CD4-positive, alpha-beta T cell treated with Interleukin-6 for 4 hours (primary cell): ENCODE results near the gene CTBP2.

ENCODE experiments used
- DNase-seq: peaks from one replicate; pipeline ENCODE4 v3.0.0-alpha.2; 2020; ENCODE audit warnings: mixed read lengths

The CTBP2 gene

DNA sequence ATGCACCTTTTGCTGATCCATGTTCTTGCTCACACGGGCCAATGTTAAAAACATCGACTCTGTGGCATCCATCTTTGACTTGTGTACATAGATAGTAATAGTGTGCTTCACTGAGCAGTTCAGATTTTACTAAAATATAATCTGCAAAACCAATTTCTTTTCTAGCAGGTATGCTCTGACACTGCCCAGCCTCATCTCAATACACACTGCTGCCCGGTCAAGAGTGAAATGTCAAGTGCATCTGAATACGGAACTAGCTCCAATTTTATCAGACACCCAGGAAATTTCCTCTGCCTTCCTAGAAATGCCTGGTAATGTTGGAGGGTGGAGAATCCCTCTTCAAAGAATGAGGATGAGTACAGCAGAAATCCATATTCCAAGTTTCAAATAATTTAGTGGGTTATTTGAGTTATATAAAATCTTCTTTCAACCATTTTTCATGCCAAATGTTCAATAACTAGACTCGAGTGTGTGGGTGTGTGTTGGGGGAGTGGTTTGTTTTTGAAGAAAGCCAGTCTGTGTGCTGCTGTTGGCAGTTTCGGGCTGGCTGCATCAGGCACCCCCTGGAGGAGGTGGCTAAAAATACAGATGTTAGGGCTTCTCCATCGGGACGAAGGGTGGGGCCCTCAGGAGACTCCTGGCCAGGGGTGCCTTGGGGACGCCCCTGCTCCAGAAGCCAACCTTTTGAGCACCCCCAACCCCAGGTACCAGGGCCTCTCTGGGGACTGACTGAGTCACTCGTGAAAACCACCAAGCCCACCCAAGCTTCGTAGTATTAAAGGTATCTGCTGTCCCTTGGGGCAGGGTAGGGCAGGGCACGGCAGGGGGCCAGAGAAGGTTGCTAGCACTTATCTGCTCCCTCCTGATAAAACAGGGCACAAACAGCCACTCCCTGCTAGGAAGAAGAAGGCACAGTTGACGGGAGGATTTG is 15.4 kb downstream of the CTBP2 start:
- DNase-seq: no peak

DNA sequence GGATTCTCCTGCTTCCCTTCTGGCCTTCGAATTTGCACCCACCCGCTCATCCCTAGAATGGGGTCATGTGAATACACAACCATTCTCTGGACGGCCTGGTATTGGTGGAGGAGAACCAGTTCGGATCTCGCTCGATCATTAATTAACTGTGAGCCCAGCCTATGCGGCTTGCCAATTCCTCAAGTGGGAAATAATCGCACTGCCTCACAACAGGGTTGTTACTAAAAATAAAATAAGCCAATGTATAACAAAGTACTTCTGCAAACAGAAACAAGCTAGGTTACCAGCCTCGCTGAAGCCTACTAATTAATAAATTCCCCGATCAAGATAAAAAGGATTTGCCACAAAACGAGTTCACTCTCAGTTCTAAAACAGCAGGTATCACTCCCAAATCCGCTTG is 16.2 kb downstream of the CTBP2 start:
- DNase-seq: no peak

DNA sequence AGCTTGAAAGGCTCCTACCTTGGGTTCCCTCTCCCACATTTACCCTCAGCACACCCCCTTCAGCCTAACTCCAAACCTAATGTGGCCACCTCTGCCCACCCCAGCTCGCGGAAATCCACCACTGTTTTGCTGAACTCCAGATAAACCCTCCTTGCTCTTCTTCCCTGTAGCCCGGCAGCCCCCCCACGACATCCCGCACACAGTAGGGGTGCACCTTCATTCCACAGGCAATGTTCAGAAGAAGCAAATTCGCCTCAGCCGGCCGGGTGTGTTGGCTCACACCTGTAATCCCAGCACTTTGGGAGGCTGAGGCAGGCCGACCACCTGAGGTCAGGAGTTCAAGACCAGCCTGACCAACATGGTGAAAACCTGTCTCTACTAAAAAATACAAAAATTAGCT is 17.4 kb downstream of the CTBP2 start:
- no peak for DNase-seq

DNA sequence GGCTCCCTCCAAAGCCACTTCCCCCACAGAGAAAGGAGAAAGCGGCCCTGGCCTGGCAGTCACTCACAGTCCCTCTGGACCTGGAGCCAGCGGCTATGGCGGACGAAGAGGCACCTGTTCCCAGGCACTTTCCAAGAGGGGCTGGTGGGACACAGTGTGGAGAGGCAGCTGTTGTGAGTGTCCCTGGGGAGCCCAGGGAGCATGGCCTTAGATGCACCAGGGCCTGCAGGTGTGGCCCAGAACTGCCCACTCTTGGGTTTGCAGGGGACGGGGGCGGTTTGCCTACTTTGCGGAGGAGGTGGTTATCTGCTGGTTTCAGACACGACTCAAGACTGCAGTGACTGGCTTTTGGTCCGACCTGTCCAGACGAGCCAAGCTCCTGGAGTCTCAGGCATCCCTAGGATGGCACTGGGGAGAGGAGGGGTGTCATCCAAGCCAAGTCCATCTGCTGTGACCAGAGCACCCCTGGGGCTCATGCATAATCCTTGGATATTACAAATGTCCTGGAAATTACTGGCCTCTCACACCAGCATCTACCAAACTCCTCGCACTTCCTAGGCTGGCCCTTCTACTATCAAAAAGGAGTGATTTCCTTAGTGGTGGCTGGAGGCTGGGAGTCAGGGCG is 18.4 kb downstream of the CTBP2 start:
- DNase-seq: no peak

DNA sequence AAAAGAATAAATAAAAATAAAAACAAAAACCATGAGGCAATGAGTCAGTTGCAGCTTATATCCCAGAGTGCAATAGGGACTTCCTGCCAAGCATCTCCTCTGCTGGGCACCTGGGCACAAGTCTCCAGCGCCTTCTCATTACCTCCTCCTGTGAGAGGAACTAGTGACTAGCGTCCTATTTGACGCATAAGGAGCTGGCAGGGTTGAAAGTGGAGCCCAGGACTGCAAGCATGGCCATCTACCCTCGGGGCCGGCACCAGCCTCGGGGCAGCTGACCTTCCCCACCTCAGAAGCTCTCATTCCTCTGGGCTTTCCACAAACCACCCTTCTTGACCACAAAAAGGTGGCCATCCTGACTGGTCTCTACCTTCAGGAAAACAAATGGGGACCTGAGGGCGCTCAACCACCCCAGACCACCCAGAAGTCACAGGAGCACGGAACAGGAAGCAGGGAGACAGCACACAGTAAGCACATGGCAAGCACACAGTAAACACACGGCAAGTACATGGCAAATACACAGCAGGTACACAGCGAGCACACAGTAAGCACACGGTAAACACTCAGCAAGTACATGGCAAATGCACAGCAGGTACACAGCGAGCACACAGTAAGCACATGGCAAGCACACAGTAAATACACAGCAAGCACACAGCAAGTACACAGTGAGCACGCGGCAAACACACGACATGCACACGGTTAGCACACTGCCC is 19.1 kb downstream of the CTBP2 start:
- no peak for DNase-seq

DNA sequence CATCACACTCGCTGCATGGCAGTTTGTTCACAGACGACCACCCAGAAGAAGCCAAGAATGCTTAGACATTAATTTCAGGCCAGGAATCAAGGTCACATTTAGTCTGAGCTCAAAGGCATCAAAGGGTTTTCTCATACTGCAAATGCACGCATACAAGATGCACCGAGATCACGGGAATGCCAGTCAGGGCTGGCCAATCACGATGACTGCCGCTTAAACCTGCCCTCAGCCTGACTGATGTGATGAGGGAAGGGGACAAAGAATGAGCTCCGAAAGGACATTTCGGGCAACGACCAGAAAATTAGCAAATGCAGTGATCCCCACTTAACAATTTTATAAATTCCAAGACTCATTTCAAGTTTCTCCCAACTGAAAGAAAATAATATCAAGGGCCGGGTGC is 20.2 kb downstream of the CTBP2 start:
- DNase-seq: no peak

DNA sequence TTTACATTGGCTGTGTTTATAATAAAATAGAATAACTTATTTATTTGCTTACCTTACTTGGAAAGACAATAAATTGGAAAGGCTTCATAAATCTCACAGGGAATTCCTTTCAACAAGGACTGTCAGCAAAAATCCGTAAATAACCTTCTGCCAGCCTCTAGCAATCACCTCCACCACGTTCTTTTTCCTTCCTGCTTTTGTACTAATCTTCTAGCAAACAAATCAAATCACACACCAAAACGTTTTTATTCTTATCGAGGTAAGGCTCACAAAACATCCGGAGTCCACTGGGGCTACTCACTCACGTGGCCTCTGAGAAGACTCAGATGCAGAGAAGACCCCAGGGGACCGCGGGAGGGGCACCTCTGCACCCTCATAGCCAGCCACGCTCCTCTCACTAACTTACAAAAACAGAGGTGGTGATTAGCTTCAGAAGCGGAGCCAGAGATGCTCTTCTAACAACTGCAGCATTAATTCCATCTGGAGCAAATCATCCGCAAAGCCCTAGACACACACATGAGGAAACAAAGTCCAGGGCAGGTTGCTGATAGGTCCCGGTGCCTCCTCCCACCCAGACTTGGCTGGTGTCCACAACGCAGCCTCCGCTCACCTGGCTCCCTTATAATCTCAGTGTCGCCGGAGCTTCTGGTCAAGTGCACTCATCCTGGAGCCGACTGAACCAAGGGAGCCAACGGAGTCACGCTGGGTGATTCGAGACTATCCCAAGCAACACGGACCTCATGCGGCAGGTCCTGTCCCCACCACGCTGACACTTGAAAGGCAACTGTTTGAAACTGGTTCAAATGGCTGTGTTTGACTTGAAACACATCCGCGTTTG is 22.5 kb downstream of the CTBP2 start:
- DNase-seq: no peak

DNA sequence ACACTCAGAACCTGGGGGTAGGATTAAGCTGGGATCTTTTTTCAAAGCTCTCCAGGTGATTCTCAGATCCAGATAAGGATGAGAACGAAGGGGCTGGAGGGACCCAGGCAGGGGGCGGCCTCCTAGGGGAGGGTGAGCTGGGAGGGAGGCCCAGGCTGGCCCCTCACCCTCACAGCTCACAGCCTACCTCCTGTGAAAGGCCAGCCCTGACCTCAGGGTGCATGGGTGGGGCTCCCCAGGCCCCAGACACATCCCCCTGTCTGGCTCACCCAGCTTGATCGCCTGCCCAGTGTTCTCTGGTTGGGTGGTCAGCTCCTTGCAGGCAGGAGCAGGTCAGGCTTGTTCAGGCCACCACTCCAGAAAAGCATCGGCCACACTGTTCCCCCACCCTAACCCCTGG is 24.3 kb downstream of the CTBP2 start:
- no peak for DNase-seq

DNA sequence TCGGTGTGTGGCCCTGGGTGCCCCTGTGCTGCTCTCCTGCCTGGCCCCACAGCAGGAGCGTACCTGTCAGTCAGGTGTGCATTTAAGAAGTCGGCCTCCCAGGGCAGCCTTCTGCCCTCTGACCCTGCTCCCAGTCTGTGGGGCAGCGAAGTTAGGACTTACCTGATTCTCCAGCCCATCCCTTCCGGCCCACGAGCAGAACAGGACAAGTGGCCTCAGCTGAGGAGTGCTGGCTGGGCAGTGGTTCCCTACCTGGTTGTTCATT is 24.7 kb downstream of the CTBP2 start:
- DNase-seq: no peak

DNA sequence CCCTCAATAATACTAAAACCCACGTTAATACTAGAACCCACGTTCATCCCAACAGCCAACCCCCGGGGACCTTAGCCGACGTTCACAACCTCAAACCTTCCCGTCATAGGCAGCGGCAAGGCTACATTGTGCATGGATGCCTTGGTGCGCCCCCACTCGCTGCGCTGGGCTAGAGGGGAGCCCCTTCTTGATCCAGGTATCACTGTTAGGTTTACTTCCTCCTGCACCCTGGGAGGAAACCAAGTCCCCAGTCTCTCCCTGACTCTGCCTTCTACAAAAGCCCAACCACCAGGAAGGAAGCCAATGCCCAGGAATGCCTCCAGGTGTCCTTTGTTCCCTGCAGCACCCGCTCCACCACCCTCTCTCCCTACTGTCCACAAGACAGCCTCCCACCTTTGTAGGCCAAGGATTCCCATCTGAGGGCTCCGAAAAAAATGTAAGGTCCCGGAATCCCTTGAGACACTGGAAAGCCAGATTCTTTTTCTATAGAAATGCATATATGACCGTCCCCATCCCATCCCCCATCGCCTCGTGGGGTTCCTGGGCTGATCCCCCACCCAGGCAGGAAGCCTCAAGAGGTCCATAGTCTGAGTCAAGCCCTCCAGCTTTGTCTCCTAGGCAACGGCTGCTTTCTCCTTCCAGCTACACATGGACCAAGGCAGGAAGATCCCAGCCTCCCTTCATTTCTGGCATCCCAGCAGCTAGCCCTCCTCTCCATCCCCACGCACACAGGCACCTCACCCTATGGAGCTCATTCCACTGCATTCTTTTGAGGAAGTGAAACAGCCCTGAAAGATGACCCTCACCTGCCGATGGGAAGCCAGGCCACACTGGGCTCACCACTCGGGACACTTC is 25.2 kb downstream of the CTBP2 start:
- DNase-seq: no peak

DNA sequence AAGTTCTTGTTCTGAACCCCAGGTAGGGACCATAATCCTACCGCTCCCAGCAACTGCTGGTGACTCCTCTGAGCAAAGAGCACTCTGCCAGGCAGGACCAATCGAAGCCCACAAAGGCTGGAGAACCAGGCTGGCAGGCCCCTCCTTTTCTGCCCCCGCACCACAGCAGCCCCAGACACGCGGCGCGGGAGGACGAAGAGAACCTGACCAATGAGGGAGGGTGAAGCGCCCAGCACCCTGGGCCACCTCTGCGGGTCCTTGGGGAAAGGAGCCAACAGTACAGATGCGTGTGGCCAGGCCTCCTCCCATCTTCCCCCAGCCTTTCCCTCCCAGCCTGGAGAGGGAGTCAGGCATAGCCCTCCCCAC is 25.9 kb downstream of the CTBP2 start:
- DNase-seq: no peak

DNA sequence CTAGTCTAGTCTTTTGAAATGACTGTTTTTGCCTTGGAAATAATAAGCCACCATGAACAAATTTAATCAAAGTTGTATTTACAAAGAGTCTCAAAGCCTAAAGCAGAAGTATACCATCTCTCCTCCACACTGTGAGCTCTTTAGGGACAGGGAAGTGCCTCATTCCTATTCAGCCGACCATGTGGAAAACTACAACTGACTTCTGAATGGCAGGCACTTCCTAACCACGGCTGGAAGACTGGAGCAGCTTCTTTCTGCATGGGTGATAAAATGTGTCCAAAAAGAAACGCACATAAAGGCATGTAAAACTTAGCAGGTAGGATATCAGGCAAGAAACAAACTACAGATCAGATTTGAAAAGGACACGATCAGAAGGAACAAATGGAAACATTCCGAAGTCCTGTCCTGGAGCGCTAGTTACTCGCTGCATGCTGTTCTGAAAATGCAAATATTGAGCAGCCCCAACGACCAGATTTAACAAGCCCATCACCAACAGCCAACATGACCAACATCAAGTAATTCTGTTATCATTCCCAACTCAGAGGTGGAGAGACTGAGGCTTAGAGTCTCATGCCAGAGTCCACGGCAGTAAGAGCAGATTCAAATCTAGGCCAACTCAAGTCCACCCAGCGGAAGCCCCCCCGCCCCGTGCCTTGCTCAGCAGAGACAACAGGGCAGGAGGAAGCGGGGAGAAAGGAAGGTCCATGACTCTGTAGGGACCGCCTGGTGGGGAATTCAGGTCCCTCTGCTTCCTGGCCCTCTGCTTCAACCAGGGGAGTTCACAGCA is 26.5 kb downstream of the CTBP2 start:
- DNase-seq: no peak

DNA sequence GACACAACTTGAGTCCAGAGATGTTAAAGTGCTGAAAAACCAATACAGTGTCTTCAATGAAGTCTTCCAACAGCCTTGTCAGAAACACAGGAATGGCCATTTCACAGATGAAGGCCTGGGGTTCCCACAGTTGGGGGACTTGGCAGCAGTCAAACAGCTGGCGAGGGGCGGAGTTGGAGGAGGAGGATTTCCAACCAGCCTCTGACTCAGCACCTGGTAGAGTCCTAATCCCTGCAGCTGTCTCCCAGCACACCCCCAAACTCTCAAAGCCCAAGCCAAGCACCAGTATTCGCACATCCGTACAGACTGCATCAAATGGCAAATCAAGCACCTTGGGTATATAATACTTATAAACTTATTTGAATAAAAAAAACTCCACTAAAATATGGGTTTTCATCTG is 28.0 kb downstream of the CTBP2 start:
- no peak for DNase-seq

DNA sequence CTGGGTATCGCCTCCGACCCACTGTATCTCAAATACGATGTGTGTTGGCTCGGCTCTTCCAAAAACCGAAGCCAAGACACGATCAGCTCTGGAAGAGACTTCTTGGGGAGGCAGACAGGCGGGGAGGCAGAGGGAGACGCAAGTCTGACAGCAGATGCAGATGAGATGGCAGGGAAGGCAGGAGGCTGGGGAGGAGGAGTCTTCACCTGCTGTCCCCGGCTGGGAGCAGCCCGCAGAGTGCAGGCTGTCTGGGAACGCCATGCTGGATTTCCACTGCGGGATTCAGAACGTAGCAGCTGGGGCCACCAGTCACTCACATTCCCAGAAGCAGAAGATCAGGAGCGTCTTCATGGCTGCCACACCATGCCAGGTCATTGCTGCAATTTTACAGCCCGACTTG is 29.4 kb downstream of the CTBP2 start:
- DNase-seq: no peak

DNA sequence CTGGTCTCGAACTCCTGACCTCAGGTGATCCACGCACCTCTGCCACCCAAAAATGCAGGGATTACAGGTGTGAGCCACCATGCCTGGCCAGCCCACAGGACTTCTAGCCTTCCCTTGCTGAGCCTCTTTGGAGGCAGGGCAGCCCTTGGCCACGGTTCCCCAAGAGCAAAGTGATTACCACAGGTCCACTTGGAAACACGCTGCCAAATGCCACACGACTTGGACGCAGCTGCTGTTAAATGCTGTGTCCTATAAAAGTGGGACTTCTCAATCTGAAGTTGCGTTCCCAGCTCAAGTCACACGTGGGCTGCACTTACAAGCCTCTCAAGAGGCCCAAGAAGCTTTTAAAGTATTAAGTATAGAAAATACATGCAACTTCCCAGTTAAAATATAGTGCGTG is 30.1 kb downstream of the CTBP2 start:
- no peak for DNase-seq

DNA sequence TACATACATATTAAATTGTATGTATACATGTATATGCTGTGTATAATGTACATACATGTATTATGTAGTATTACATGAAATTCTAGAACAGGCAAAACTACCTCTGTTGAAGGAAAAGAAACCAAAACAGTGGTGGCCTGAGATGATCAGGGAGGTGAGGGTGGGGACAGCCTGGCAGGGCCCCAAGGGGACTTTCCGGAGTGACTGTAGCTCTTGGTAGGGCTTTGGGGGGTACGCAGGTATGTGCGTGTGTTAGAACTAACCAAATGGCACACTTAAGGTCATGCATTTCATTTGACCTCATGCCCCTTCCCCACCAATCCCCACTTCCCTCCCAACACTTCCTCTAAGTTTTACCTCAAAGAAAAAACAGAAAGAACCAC is 31.3 kb downstream of the CTBP2 start:
- no peak for DNase-seq

DNA sequence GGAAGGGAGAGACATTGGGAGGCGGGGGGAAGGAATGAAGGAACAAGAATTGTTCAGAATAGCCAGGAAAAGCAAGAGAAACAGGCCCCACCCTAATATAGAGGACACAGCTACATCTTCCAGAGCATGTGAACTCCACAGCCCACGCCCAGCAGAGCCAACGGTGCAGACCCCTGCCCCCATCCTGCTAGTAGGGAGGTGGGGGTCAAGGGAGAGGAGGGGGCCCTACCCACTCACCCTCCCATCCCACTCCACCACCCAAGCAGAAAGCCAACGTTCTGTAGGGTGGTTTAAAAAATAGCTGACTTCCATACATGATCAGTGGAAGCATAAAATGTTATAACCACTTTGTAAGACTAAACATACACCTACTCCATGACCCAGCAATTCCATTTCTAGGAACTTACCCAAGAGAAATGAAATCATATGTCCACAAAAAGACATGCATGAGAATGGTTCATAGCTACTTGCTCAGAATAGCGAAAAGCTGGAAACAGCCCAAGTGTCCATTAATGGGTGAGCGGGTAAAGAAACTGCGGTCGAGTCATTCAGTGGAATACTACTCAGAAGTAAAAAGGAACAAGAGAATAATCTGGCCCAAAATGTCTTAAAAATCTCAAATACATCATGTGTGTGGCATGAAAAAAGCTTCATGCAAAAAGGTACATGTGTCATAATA is 31.8 kb downstream of the CTBP2 start:
- no peak for DNase-seq

DNA sequence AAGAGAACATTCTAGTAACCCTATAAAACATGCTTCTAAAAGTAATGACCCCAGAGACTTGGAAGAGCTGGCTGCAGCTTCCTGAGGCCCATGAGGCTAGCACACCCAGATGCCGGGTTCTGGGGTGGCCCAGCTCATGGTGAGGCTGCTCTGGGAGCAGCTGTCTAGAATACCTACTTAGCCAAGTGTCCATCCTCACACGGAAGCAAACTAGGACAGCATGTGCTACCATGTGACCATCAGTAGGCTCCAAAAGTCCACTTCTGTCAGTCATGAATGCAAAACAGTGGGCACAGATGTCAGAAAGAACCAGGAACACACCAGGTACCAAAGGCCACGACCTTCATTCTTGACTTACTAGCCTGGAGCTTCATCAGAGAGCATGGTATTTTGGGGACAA is 32.4 kb downstream of the CTBP2 start:
- no peak for DNase-seq

DNA sequence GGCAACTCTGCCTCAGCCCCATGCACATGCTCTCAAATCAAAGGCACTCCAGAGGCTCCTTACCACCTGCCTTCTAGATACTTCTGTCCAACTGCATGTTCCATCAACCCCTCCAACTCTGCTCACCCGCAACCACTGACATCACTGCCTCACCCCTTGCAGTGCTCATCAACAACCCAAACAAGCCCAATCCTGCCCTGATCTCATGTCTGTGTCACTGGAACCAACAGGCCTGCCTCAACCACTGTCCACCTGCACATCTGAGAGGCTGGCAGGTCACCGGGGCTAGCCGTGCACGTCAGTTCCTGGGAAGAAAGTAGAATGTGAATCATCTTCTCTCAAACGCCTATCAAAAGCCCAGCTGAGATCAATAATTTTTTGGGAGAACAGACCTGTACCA is 33.3 kb downstream of the CTBP2 start:
- DNase-seq: no peak

DNA sequence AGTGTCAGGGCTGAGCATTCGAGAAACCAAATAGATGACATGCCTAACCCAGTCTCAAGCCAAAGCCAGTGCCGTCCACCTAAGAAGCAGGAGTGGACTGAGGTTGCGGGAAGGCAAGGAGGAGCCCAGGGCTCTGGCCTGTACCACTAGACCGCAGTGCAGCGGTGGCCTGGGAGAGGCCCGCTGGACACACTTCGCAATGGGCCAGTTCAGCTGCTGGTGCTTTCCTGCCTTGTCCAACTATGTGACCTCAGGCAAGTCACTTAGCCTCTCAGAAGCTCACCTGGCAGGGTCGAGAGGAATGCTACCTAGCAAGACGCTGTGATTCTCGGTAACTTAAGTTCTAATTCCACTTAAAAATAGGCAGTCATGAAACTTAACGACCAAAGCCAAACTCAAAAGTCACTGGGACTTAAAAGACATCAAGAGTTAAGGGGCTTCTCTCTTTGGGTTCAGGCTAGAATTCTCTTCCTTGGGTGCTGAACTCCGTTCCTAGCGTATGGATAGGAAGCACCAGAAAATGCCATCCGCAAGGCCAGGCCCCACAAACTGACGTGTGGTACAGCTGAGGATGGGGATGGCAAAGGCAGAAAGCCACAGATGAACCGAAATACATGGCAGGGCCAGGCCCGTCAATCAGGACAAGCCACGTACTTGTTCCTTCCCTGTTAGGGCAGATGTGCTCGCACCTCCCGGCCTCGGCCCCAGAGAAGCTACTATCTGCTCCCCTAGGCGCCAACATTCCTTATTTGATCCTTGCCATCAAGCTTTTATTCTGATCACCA is 34.2 kb downstream of the CTBP2 start:
- no peak for DNase-seq
